CD4-positive, CD25-positive, alpha-beta regulatory T cell (primary cell): ENCODE measurements around the gene ACOX3. TPM values are rescaled to one million over a fixed set of nuclear protein-coding genes. Genes with fewer than 3 reads are reported as not detected.

Experiments used
- ATAC-seq, 2 donors: fragments of 150-1000 bp; cut with Tn5 transposase; one replicate each; pipeline ENCODE4 v1.10.0; 2021; ENCODE audit warnings: low read depth in 2 of 2, moderate number of reproducible peaks in 2 of 2, moderate library complexity in 1 of 2
- DNase-seq, 3 donors: peaks; one replicate each; pipeline versions ENCODE4 v3.0.0 to v3.0.0-alpha.2; 2012 to 2022; ENCODE audit warnings: mixed read lengths in 1 of 3
- H3K27ac ChIP-seq: one replicate; pipeline ENCODE4 v1.7.0; 2013; ENCODE audit warnings: mild to moderate bottlenecking, low read length; ENCODE audit not compliant: insufficient read depth, poor library complexity, severe bottlenecking
- H3K27me3 ChIP-seq: one replicate; pipeline ENCODE4 v1.7.0; 2013; ENCODE audit warnings: low read length; ENCODE audit not compliant: control insufficient read depth, insufficient read depth
- H3K36me3 ChIP-seq: one replicate; pipeline ENCODE4 v1.7.0; 2013; ENCODE audit warnings: mild to moderate bottlenecking, low read length, moderate library complexity; ENCODE audit not compliant: control insufficient read depth, insufficient read depth
- H3K4me1 ChIP-seq: 2 replicates; pipeline ENCODE4 v1.7.0; 2013; ENCODE audit warnings: mild to moderate bottlenecking, low read length; ENCODE audit not compliant: insufficient read depth, control insufficient read depth, poor library complexity, severe bottlenecking
- H3K4me3 ChIP-seq: one replicate; pipeline ENCODE4 v1.7.0; 2013; ENCODE audit warnings: low read depth, mild to moderate bottlenecking, low read length, moderate library complexity
- H3K9me3 ChIP-seq, 2 experiments: 1 replicate in 1 of 2; 2 replicates in 1 of 2; pipeline ENCODE4 v1.7.0; 2013; ENCODE audit warnings: low read length in 2 of 2, mild to moderate bottlenecking in 1 of 2, moderate library complexity in 1 of 2; ENCODE audit not compliant: control insufficient read depth in 2 of 2
- H3K27ac Mint-ChIP-seq, 3 donors: one replicate each; pipeline ENCODE4 v1.8.0; 2020 to 2022; ENCODE audit warnings: mild to moderate bottlenecking in 3 of 3, mixed read lengths in 3 of 3, moderate library complexity in 2 of 3
- H3K27me3 Mint-ChIP-seq: one replicate; pipeline ENCODE4 v1.8.0; 2022; ENCODE audit warnings: mild to moderate bottlenecking, mixed read lengths
- H3K36me3 Mint-ChIP-seq: one replicate; pipeline ENCODE4 v1.8.0; 2020; ENCODE audit warnings: mixed read lengths
- H3K4me1 Mint-ChIP-seq, 4 donors: one replicate each; pipeline ENCODE4 v1.8.0; 2020 to 2022; ENCODE audit warnings: mixed read lengths in 4 of 4, mild to moderate bottlenecking in 1 of 4
- H3K4me3 Mint-ChIP-seq, 4 donors: one replicate each; pipeline ENCODE4 v1.8.0; 2020 to 2022; ENCODE audit warnings: mild to moderate bottlenecking in 4 of 4, mixed read lengths in 4 of 4, moderate library complexity in 3 of 4
- H3K9me3 Mint-ChIP-seq, 7 donors: one replicate each; pipeline ENCODE4 v1.8.0; 2020 to 2022; ENCODE audit warnings: mixed read lengths in 7 of 7, mild to moderate bottlenecking in 3 of 7, moderate library complexity in 2 of 7
- polyA plus RNA-seq, 4 donors: library from polyadenylated mRNA; unstranded; fragments of 300-500 nt; fragmentation: Illumina TruSeq; gene quantifications; one replicate each; pipeline ENCODE4 v1.2.3, GENCODE V29; 2021
- total RNA-seq: library from RNA; stranded (reverse); gene quantifications from one replicate; pipeline ENCODE4 v1.2.3, GENCODE V29; 2022

The ACOX3 gene
- total and polyA plus RNA-seq, 5 donors from 2014 or later = 13.0 to 22.0 (median 14.2) TPM

DNA sequence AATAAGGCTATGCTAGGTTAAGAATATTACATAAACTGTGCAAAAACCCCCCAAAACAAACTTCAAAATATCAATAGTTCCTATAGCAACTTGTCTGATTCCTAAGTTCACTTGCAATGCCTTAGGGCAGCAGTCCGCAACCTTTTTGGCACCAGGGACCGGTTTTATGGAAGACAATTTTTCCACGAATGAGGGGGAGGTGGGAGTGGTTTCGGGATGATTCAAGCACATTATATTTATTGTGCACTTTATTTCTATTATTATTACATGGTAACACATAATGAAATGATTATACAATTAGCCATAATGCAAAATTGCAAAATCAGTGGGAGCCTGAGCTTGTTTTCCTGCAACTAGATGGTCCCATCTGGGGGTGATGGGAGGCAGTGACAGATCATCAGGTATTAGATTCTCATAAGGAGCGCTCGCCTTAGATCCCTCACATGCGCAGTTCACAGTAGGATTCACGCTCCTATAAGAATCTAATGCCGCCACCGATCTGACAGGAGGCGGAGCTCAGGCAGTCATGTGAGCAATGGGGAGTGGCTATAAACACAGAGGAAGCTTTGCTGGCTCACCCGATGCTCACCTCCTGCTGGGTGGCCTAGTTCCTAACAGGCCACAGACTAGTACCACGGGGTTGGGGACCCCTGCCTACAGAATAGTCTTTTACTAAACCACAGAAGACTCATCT lies 39.7 kb downstream of the ACOX3 start:
- no peak for DNase-seq
- Histone ChIP-seq H3K36me3 (peaks cover 7% of the 10 kb centered on the region), H3K4me3 (no peak overlapping the region), H3K4me1 (no peaks in the 10 kb centered on the region), H3K27me3 (no peaks in the 10 kb centered on the region), H3K9me3 (no peaks in the 10 kb centered on the region), H3K27ac (no peak overlapping the region)
- Mint-ChIP-seq H3K4me3 (no peak overlapping the region), H3K4me1 (peaks cover 0 to 2% (median under 1%) of the 10 kb centered on the region in 4 donors), H3K9me3 (peaks cover 0 to 3% (median 0%) of the 10 kb centered on the region in 7 donors), H3K36me3 (peaks cover 29% of the 10 kb centered on the region), H3K27ac (no peak overlapping the region), H3K27me3 (no peaks in the 10 kb centered on the region)
- ATAC-seq = no peak

DNA sequence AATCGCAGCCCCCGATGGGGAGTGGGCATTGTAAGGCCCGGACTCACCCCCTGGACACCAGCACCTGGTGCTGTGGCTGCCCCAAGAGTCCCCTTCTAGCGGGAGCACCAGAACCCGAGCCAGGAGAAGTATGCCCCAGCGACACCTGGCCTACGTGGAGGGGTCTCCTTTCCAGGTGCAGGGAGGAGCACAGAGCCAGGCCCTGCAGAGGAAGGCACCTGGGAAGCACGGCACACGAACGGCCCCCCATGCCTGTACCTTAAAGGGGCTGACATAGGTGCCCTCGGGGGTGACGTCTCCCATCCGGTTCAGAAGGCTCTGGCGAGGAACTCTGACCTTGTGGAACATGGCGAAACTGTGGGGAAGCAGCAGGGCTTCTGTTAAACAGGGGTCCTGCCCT lies 41.2 kb downstream of the ACOX3 start:
- H3K4me1 ChIP-seq = no peaks in the 10 kb centered on the region
- ATAC-seq = no peak
- Mint-ChIP-seq H3K36me3 (peaks cover 26% of the 10 kb centered on the region), H3K27me3 (no peaks in the 10 kb centered on the region), H3K4me1 (peaks cover 0 to 2% (median under 1%) of the 10 kb centered on the region in 4 donors), H3K4me3 (no peak overlapping the region), H3K9me3 (peaks cover 0 to 3% (median 0%) of the 10 kb centered on the region in 7 donors), H3K27ac (no peak overlapping the region)
- peaks cover 11% of the 10 kb centered on the region for H3K36me3 ChIP-seq
- no peak overlapping the region for H3K27ac ChIP-seq
- DNase-seq = no peak
- no peaks in the 10 kb centered on the region for H3K9me3 ChIP-seq
- no peaks in the 10 kb centered on the region for H3K27me3 ChIP-seq
- no peak overlapping the region for H3K4me3 ChIP-seq

DNA sequence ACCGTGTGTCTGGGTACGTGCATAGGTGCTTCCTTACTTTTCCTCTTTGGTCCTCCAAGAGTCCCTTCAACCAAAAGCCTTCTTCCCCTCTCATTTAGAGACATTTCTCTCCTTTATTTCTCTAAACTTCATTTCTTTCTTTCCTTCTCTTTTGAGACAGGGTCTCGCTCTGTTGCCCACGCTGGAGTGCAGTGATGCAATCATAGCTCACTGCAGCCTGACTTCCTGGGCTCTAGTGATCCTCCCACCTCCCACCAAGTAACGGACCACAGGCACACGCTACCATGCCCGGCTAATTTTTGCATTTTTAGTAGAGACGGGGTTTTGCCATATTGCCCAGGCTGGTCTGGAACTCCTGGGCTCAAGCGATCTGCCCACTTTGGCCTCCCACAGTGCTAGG lies 42.2 kb downstream of the ACOX3 start:
- DNase-seq (no peak), ATAC-seq (no peak)
- Mint-ChIP-seq H3K4me1 (peaks cover 0 to 5% (median 2%) of the 10 kb centered on the region in 4 donors), H3K27ac (peak overlapping the region in 2 of 3 donors; percentile 57 to 84), H3K4me3 (no peak overlapping the region), H3K27me3 (no peaks in the 10 kb centered on the region), H3K9me3 (peaks cover 0 to 3% (median 0%) of the 10 kb centered on the region in 7 donors), H3K36me3 (peaks cover 32% of the 10 kb centered on the region)
- Histone ChIP-seq H3K27ac (no peak overlapping the region), H3K4me1 (no peaks in the 10 kb centered on the region), H3K9me3 (no peaks in the 10 kb centered on the region), H3K27me3 (no peaks in the 10 kb centered on the region), H3K36me3 (peaks cover 7% of the 10 kb centered on the region), H3K4me3 (no peak overlapping the region)

DNA sequence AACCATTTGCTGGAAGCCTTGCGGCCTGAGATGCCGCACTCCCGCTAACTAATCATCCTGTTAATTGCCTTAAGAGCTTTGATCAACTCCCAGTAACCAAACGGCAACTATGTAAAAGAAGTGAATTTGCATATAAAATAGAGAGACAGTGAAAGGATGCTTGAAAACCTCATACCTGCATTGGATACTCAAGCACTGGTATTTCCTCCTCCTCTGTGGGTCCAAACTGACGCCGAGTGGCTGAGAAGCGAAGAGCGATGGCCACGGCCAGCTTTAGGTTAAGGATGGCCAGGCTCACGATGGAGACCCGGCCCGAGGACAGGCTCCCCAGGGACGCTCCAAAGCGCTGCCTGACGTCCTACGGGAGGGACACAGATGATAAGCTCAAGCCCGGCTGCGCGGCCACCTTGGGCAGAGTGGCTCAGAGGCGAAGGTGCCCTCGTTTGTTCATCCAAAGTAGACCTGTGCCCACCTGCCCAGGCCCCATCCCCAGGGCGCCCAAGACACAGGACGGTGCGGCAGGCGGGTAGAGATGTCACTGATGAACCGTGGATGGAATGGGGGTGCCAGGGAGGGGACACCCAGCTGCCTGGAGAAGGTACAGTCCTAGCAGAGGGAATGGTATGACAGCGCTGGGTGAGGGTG lies 43.6 kb downstream of the ACOX3 start:
- Histone ChIP-seq H3K9me3 (no peaks in the 10 kb centered on the region), H3K27ac (no peak overlapping the region), H3K36me3 (peaks cover 9% of the 10 kb centered on the region), H3K4me1 (no peaks in the 10 kb centered on the region), H3K27me3 (no peaks in the 10 kb centered on the region), H3K4me3 (no peak overlapping the region)
- ATAC-seq = no peak
- Mint-ChIP-seq H3K36me3 (peaks cover 32% of the 10 kb centered on the region), H3K27me3 (no peaks in the 10 kb centered on the region), H3K4me3 (no peak overlapping the region), H3K27ac (no peak overlapping the region), H3K4me1 (peaks cover 0 to 10% (median 4%) of the 10 kb centered on the region in 4 donors), H3K9me3 (peaks cover 0 to 3% (median 0%) of the 10 kb centered on the region in 7 donors)
- no peak for DNase-seq

DNA sequence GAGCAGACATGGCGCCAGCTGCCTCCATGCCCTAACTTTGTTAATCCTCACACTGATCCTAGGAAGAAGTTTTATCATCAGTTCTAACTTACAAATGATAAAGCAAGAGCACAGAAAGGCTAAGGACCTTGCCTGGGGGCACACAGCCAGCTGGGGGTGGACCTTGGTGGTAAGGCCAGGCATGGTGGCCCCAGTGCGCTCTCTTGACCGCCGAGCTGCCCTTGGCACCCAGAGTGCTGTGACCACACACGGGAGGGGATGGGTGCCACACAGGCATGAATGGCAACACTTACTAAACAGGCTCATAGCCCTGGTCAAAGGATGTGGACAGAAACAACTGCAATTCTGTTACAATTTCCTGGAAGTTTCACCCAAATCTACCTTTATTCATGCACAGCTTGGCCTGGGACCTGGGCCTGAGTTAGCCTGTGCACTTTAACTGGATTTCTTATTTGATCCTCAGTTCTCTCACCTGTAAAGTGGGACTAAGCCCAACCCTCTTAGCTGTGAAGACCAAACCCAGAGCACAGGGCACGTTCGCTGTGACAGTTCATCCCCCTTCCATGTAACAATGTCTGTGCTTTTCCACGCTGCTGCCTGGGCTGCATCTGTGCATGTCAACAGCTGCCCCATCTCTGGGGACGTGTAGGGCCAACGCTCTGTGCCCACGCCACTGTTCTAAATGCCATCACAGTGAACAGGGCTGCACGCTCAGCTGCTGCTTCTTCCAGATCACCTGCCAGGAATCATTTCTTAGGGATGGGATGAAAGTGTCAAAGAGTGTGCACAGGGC lies 44.8 kb downstream of the ACOX3 start:
- H3K9me3 Mint-ChIP-seq = no peaks in the 10 kb centered on the region
- no peak for ATAC-seq
- Histone ChIP-seq H3K27ac (no peak overlapping the region), H3K27me3 (no peaks in the 10 kb centered on the region), H3K4me3 (no peak overlapping the region), H3K9me3 (no peaks in the 10 kb centered on the region), H3K4me1 (no peaks in the 10 kb centered on the region), H3K36me3 (peaks cover 15% of the 10 kb centered on the region)
- H3K4me3 Mint-ChIP-seq = no peak overlapping the region
- H3K4me1 Mint-ChIP-seq = peaks cover 0 to 21% (median 7%) of the 10 kb centered on the region in 4 donors
- H3K27me3 Mint-ChIP-seq = no peaks in the 10 kb centered on the region
- DNase-seq = no peak
- no peak overlapping the region for H3K27ac Mint-ChIP-seq
- H3K36me3 Mint-ChIP-seq = peaks cover 32% of the 10 kb centered on the region

DNA sequence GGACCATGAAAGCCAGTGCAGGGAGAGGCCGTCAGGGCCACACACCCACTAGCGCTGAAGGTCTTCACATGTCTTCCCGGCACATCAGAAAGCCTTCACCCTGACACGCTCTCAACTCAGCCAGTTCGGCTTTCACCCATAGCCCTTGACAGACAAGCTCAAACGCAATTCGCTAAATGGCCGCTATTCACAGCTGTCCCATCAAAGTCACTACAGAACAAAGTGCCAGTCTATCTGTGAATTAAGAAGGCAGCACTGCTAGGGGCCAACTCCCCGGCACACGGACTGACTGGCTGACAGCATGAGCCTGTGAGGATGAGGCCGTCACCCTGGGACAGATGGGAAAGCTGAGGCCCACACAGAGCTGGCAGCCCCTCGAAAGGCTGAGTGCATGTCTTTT lies 45.7 kb downstream of the ACOX3 start:
- Mint-ChIP-seq H3K9me3 (no peaks in the 10 kb centered on the region), H3K4me3 (no peak overlapping the region), H3K27me3 (no peaks in the 10 kb centered on the region), H3K4me1 (peaks cover 0 to 21% (median 8%) of the 10 kb centered on the region in 4 donors), H3K36me3 (peaks cover 33% of the 10 kb centered on the region), H3K27ac (no peak overlapping the region)
- DNase-seq = no peak
- Histone ChIP-seq H3K27ac (no peak overlapping the region), H3K36me3 (peaks cover 15% of the 10 kb centered on the region), H3K4me3 (no peak overlapping the region), H3K9me3 (no peaks in the 10 kb centered on the region), H3K27me3 (no peaks in the 10 kb centered on the region), H3K4me1 (peaks cover 5% of the 10 kb centered on the region)
- ATAC-seq = no peak

DNA sequence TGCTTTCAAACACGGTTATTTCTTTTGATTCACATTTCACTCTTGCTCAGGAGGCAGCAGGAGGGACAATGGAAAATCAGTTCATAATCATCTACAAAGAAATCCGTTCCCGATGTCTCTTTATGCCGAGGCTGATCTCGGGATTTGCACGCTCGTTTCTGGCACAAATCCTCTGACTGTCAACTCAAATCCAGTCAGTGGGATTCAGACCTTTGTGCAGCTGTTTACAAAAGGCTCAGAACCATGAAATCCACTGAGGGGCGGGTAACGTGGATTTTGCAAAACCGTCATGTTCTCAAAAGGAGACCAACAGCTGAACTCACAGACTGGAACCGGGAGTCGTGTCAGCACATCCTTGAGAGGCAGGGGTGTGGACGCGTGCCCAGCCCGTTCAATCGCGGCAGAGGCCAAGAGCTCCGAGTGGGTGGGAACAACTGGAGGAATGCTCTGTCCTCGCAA lies 46.4 kb downstream of the ACOX3 start:
- no peaks in the 10 kb centered on the region for H3K9me3 Mint-ChIP-seq
- Histone ChIP-seq H3K4me1 (peaks cover 5% of the 10 kb centered on the region), H3K27me3 (no peaks in the 10 kb centered on the region), H3K4me3 (no peak overlapping the region), H3K36me3 (peaks cover 17% of the 10 kb centered on the region), H3K9me3 (no peaks in the 10 kb centered on the region), H3K27ac (no peak overlapping the region)
- H3K4me3 Mint-ChIP-seq = peak overlapping the region in 1 of 4 donors; percentile 39
- H3K27me3 Mint-ChIP-seq = no peaks in the 10 kb centered on the region
- DNase-seq (no peak), ATAC-seq (no peak)
- H3K4me1 Mint-ChIP-seq = peaks cover 0 to 21% (median 8%) of the 10 kb centered on the region in 4 donors
- no peak overlapping the region for H3K27ac Mint-ChIP-seq
- H3K36me3 Mint-ChIP-seq = peaks cover 33% of the 10 kb centered on the region
